ENCODE results near the gene BTBD19. TPM values are rescaled to one million over a fixed set of nuclear protein-coding genes. Genes with fewer than 3 reads are reported as not detected.
"Not testable (repeated sequence)": the region's sequence is repeated elsewhere in the genome, so short reads cannot be mapped to it uniquely, and the experiment has no call there.

The BTBD19 gene
- 33.6 to 43.7 TPM (median 38.3 TPM) in 3 replicates for total RNA-seq

GRCh38 chr1:44808063-44808937, at the start of gene BTBD19:
Gene BTBD19, plus strand, starts transcription at chr1:44808523. Its CDS starts 298 bp downstream, at chr1:44808821.
- Mint-ChIP-seq H3K4me1 (peaks cover 45% of the 10 kb centered on the region), H3K27me3 (ENCODE audit: low read depth) (no peaks in the 10 kb centered on the region), H3K4me3 (peak within 1 kb of the TSS; percentile 63), H3K36me3 (peaks cover 11% of the 10 kb centered on the region), H3K27ac (peak within 1 kb of the TSS; percentile 99), H3K9me3 (no peaks in the 10 kb centered on the region)
- DNase-seq (ENCODE audit: low spot score in 2 of 2, unreplicated experiment in 2 of 2): peak; percentile 72 to 86
- TF ChIP-seq CTCF (IDR thresholded peaks at IDR 0.05; ENCODE audit: unreplicated experiment): no peak

- Mint-ChIP-seq H3K27me3 (ENCODE audit: low read depth) (no peaks in the 10 kb centered on the region), H3K9me3 (no peaks in the 10 kb centered on the region), H3K36me3 (peaks cover 28% of the 10 kb centered on the region), H3K27ac (no peak overlapping the region), H3K4me1 (no peaks in the 10 kb centered on the region), H3K4me3 (no peak overlapping the region)
- no peak for TF ChIP-seq CTCF (IDR thresholded peaks at IDR 0.05; ENCODE audit: unreplicated experiment)
- DNase-seq (ENCODE audit: low spot score in 2 of 2, unreplicated experiment in 2 of 2): no peak
These were observed 49.2 kb upstream of the BTBD19 start for GRCh38 chr1:44759077-44759476.

GRCh38 chr1:44760876-44761275, 47.4 kb upstream of the BTBD19 start:
- no peaks in the 10 kb centered on the region for H3K9me3 Mint-ChIP-seq
- H3K27ac Mint-ChIP-seq: no peak overlapping the region
- no peak overlapping the region for H3K4me3 Mint-ChIP-seq
- no peak for DNase-seq (ENCODE audit: low spot score in 2 of 2, unreplicated experiment in 2 of 2)
- H3K36me3 Mint-ChIP-seq: peaks cover 22% of the 10 kb centered on the region
- H3K4me1 Mint-ChIP-seq: no peaks in the 10 kb centered on the region
- TF ChIP-seq CTCF (IDR thresholded peaks at IDR 0.05; ENCODE audit: unreplicated experiment): no peak
- H3K27me3 Mint-ChIP-seq (ENCODE audit: low read depth): no peaks in the 10 kb centered on the region

- not testable (repeated sequence) for H3K27ac Mint-ChIP-seq; H3K27me3 Mint-ChIP-seq (ENCODE audit: low read depth); H3K4me3 Mint-ChIP-seq; H3K9me3 Mint-ChIP-seq; H3K36me3 Mint-ChIP-seq; DNase-seq (ENCODE audit: low spot score in 2 of 2, unreplicated experiment in 2 of 2); H3K4me1 Mint-ChIP-seq
These were observed 41.9 kb upstream of the BTBD19 start for GRCh38 chr1:44766421-44766820.

GRCh38 chr1:44775078-44775929, 33.0 kb upstream of the BTBD19 start, which contains the start of gene RPS8:
Gene RPS8, plus strand, starts transcription at chr1:44775540. Its CDS starts 57 bp downstream, at chr1:44775597.
- DNase-seq (ENCODE audit: low spot score in 2 of 2, unreplicated experiment in 2 of 2): peak; percentile 73 to 86
- Mint-ChIP-seq H3K4me1 (peaks cover 24% of the 10 kb centered on the region), H3K9me3 (no peaks in the 10 kb centered on the region), H3K27me3 (ENCODE audit: low read depth) (no peaks in the 10 kb centered on the region), H3K36me3 (peaks cover 24% of the 10 kb centered on the region), H3K27ac (peak within 1 kb of the TSS; percentile 99), H3K4me3 (peak within 1 kb of the TSS; percentile 87)
- TF ChIP-seq CTCF (IDR thresholded peaks at IDR 0.05; ENCODE audit: unreplicated experiment): no peak

Measured in mesothelial cell of epicardium (in vitro differentiated cells).